Measurements from ENCODE around the gene EGFL8. TPM values are rescaled to one million over a fixed set of nuclear protein-coding genes. Genes with fewer than 3 reads are reported as not detected.

EGFL8 gene
- total RNA-seq, 1 donor from 2014 or later, result 31.3 TPM

Small RNAs within 50 kb of the gene (small RNA-seq; reads per million reads assigned to genes)
- gene AL662884.1 (ENCODE audit: low replicate concordance), result not detected
- not detected for gene MIR6833 (ENCODE audit: low replicate concordance)

Other genes with a start within 250 kb of the EGFL8 start
- 0.51 TPM for gene C2, start 236.9 kb upstream of the EGFL8 start, total RNA-seq
- 7.1 TPM for gene CFB, start 218.5 kb upstream of the EGFL8 start, total RNA-seq
- 79.7 TPM for gene NELFE, start 205.6 kb upstream of the EGFL8 start, total RNA-seq
- 30.6 TPM for gene SKIC2, start 205.4 kb upstream of the EGFL8 start, total RNA-seq
- 10.7 TPM for gene DXO, start 192.5 kb upstream of the EGFL8 start, total RNA-seq
- 32.6 TPM for gene C4A, start 182.5 kb upstream of the EGFL8 start, total RNA-seq
- gene C4B, start 149.8 kb upstream of the EGFL8 start, total RNA-seq, result 38.0 TPM
- gene CYP21A2, start 126.2 kb upstream of the EGFL8 start, total RNA-seq, result 1.0 TPM
- gene TNXB, start 55.3 kb upstream of the EGFL8 start, total RNA-seq, result 214 TPM
- gene ATF6B, start 36.3 kb upstream of the EGFL8 start, total RNA-seq, result 40.8 TPM
- gene FKBPL, start 34.3 kb upstream of the EGFL8 start, total RNA-seq, result 3.3 TPM
- 1.2 TPM for gene PRRT1, start 12.7 kb upstream of the EGFL8 start, total RNA-seq
- 37.6 TPM for gene PPT2, start 10.5 kb upstream of the EGFL8 start, total RNA-seq
- 12.9 TPM for gene AGPAT1, start 11.5 kb downstream of the EGFL8 start, total RNA-seq
- 63.5 TPM for gene RNF5, start 13.8 kb downstream of the EGFL8 start, total RNA-seq
- gene AGER, start 19.7 kb downstream of the EGFL8 start, total RNA-seq, result 4.8 TPM
- 96.6 TPM for gene PBX2, start 25.6 kb downstream of the EGFL8 start, total RNA-seq
- gene GPSM3, start 28.0 kb downstream of the EGFL8 start, total RNA-seq, result 1.5 TPM
- gene NOTCH4, start 59.5 kb downstream of the EGFL8 start, total RNA-seq, result 10.6 TPM
- gene TSBP1, start 207.3 kb downstream of the EGFL8 start, total RNA-seq, result not detected
- not detected for gene BTNL2, start 242.6 kb downstream of the EGFL8 start, total RNA-seq

All from tongue (tissue), 2 donors.